ENCODE results near the gene ARHGEF7. TPM values are rescaled to one million over a fixed set of nuclear protein-coding genes. Genes with fewer than 3 reads are reported as not detected.
A peak's percentile ranks its signal among the peaks of the same experiment; 100 is the strongest.

The ARHGEF7 gene
- total and polyA plus RNA-seq, 4 donors: 16.2 to 132 (median 100) TPM

GRCh38 chr13:111319521-111319920, 204.4 kb downstream of the ARHGEF7 start:
- 93 to 95% methylated on average over 12 of the region's 12 CpGs for WGBS, 2 donors
- ATAC-seq (ENCODE audit: low FRiP score): no peak

GRCh38 chr13:111319998-111320911, 205.1 kb downstream of the ARHGEF7 start, which contains the start of gene TEX29:
Gene TEX29, plus strand, starts transcription at chr13:111320642. Its CDS starts 249 bp downstream, at chr13:111320891.
- H3K27me3 ChIP-seq (ENCODE audit: control insufficient read depth in 1 of 2, insufficient read depth in 2 of 2, low read length in 1 of 2): no peaks in the 10 kb centered on the region
- no peak for ATAC-seq (ENCODE audit: low FRiP score)

More at GRCh38 chr13:111319521-111319920, 204.4 kb downstream of the ARHGEF7 start:
- no peak for DNase-seq
- H3K4me3 ChIP-seq (ENCODE audit: low read length in 2 of 2): no peak overlapping the region
- H3K36me3 ChIP-seq (ENCODE audit: control insufficient read depth in 1 of 2, insufficient read depth in 2 of 2, low read length in 1 of 2): no peaks in the 10 kb centered on the region
- H3K27ac ChIP-seq (ENCODE audit: low read depth in 1 of 2, low read length in 2 of 2): no peak overlapping the region
- intact Hi-C loops (cut with DNase I): no loop called here
- H3K9me3 ChIP-seq (ENCODE audit: control insufficient read depth, low read length): no peaks in the 10 kb centered on the region
- no peaks in the 10 kb centered on the region for H3K4me1 ChIP-seq (ENCODE audit: control insufficient read depth in 1 of 2, insufficient read depth in 2 of 2, low read length in 2 of 2)
- no peaks in the 10 kb centered on the region for H3K27me3 ChIP-seq (ENCODE audit: control insufficient read depth in 1 of 2, insufficient read depth in 2 of 2, low read length in 1 of 2)

GRCh38 chr13:111322001-111322915, 207.1 kb downstream of the ARHGEF7 start:
- WGBS, 2 donors: 92 to 93% methylated on average over 19 of the region's 19 CpGs
- no peak overlapping the region for H3K4me3 ChIP-seq (ENCODE audit: low read length in 2 of 2)
- H3K9me3 ChIP-seq (ENCODE audit: control insufficient read depth, low read length): no peaks in the 10 kb centered on the region
- H3K36me3 ChIP-seq (ENCODE audit: control insufficient read depth in 1 of 2, insufficient read depth in 2 of 2, low read length in 1 of 2): no peaks in the 10 kb centered on the region
- intact Hi-C loops (cut with DNase I): no loop called here
- no peaks in the 10 kb centered on the region for H3K27me3 ChIP-seq (ENCODE audit: control insufficient read depth in 1 of 2, insufficient read depth in 2 of 2, low read length in 1 of 2)
- no peak overlapping the region for H3K27ac ChIP-seq (ENCODE audit: low read depth in 1 of 2, low read length in 2 of 2)
- DNase-seq: peak in 1 of 2 donors; percentile 46
- no peak for ATAC-seq (ENCODE audit: low FRiP score)
- H3K4me1 ChIP-seq (ENCODE audit: control insufficient read depth in 1 of 2, insufficient read depth in 2 of 2, low read length in 2 of 2): no peaks in the 10 kb centered on the region

More at GRCh38 chr13:111319998-111320911, 205.1 kb downstream of the ARHGEF7 start, which contains the start of gene TEX29:
- DNase-seq: peak in 1 of 2 donors; percentile 64
- H3K27ac ChIP-seq (ENCODE audit: low read depth in 1 of 2, low read length in 2 of 2): no peak within 1 kb of the TSS
- H3K9me3 ChIP-seq (ENCODE audit: control insufficient read depth, low read length): no peaks in the 10 kb centered on the region
- intact Hi-C loops (cut with DNase I): no loop called here
- WGBS, 2 donors: 78 to 80% methylated on average over 35 of the region's 35 CpGs
- H3K4me3 ChIP-seq (ENCODE audit: low read length in 2 of 2): no peak within 1 kb of the TSS
- no peaks in the 10 kb centered on the region for H3K36me3 ChIP-seq (ENCODE audit: control insufficient read depth in 1 of 2, insufficient read depth in 2 of 2, low read length in 1 of 2)
- H3K4me1 ChIP-seq (ENCODE audit: control insufficient read depth in 1 of 2, insufficient read depth in 2 of 2, low read length in 2 of 2): no peaks in the 10 kb centered on the region

- H3K27ac ChIP-seq (ENCODE audit: low read depth in 1 of 2, low read length in 2 of 2): no peak overlapping the region
- ATAC-seq (ENCODE audit: low FRiP score) (no peak), DNase-seq (peak; percentile 15 to 60)
- intact Hi-C loops (cut with DNase I): no loop called here
- no peaks in the 10 kb centered on the region for H3K4me1 ChIP-seq (ENCODE audit: control insufficient read depth in 1 of 2, insufficient read depth in 2 of 2, low read length in 2 of 2)
- H3K9me3 ChIP-seq (ENCODE audit: control insufficient read depth, low read length): no peaks in the 10 kb centered on the region
- WGBS, 2 donors: 78 to 86% methylated on average over 7 of the region's 7 CpGs
- no peak overlapping the region for H3K4me3 ChIP-seq (ENCODE audit: low read length in 2 of 2)
- H3K27me3 ChIP-seq (ENCODE audit: control insufficient read depth in 1 of 2, insufficient read depth in 2 of 2, low read length in 1 of 2): no peaks in the 10 kb centered on the region
- H3K36me3 ChIP-seq (ENCODE audit: control insufficient read depth in 1 of 2, insufficient read depth in 2 of 2, low read length in 1 of 2): no peaks in the 10 kb centered on the region
These were observed 207.8 kb downstream of the ARHGEF7 start for GRCh38 chr13:111322916-111323331.

GRCh38 chr13:111323549-111323948, 208.4 kb downstream of the ARHGEF7 start:
- DNase-seq (peak; percentile 20 to 38), ATAC-seq (ENCODE audit: low FRiP score) (no peak)
- H3K27me3 ChIP-seq (ENCODE audit: control insufficient read depth in 1 of 2, insufficient read depth in 2 of 2, low read length in 1 of 2): no peaks in the 10 kb centered on the region
- intact Hi-C loops (cut with DNase I): no loop called here
- no peaks in the 10 kb centered on the region for H3K9me3 ChIP-seq (ENCODE audit: control insufficient read depth, low read length)
- 80 to 82% methylated on average over 14 of the region's 14 CpGs for WGBS, 2 donors
- no peaks in the 10 kb centered on the region for H3K4me1 ChIP-seq (ENCODE audit: control insufficient read depth in 1 of 2, insufficient read depth in 2 of 2, low read length in 2 of 2)
- no peaks in the 10 kb centered on the region for H3K36me3 ChIP-seq (ENCODE audit: control insufficient read depth in 1 of 2, insufficient read depth in 2 of 2, low read length in 1 of 2)
- no peak overlapping the region for H3K27ac ChIP-seq (ENCODE audit: low read depth in 1 of 2, low read length in 2 of 2)
- no peak overlapping the region for H3K4me3 ChIP-seq (ENCODE audit: low read length in 2 of 2)

- intact Hi-C loops (cut with DNase I): no loop called here
- H3K4me1 ChIP-seq (ENCODE audit: control insufficient read depth in 1 of 2, insufficient read depth in 2 of 2, low read length in 2 of 2): no peaks in the 10 kb centered on the region
These were observed 209.0 kb downstream of the ARHGEF7 start for GRCh38 chr13:111323950-111324651.

GRCh38 chr13:111324736-111325135, 209.6 kb downstream of the ARHGEF7 start:
- WGBS, 2 donors: 84 to 88% methylated on average over 12 to 14 of the region's 14 CpGs
- no peaks in the 10 kb centered on the region for H3K9me3 ChIP-seq (ENCODE audit: control insufficient read depth, low read length)
- no peak overlapping the region for H3K4me3 ChIP-seq (ENCODE audit: low read length in 2 of 2)
- H3K4me1 ChIP-seq (ENCODE audit: control insufficient read depth in 1 of 2, insufficient read depth in 2 of 2, low read length in 2 of 2): no peaks in the 10 kb centered on the region
- H3K27me3 ChIP-seq (ENCODE audit: control insufficient read depth in 1 of 2, insufficient read depth in 2 of 2, low read length in 1 of 2): no peaks in the 10 kb centered on the region
- no peaks in the 10 kb centered on the region for H3K36me3 ChIP-seq (ENCODE audit: control insufficient read depth in 1 of 2, insufficient read depth in 2 of 2, low read length in 1 of 2)
- intact Hi-C loops (cut with DNase I): no loop called here
- DNase-seq: peak in 1 of 2 donors; percentile 60
- H3K27ac ChIP-seq (ENCODE audit: low read depth in 1 of 2, low read length in 2 of 2): no peak overlapping the region
- ATAC-seq (ENCODE audit: low FRiP score): no peak

More at GRCh38 chr13:111323950-111324651, 209.0 kb downstream of the ARHGEF7 start:
- no peaks in the 10 kb centered on the region for H3K27me3 ChIP-seq (ENCODE audit: control insufficient read depth in 1 of 2, insufficient read depth in 2 of 2, low read length in 1 of 2)
- no peaks in the 10 kb centered on the region for H3K36me3 ChIP-seq (ENCODE audit: control insufficient read depth in 1 of 2, insufficient read depth in 2 of 2, low read length in 1 of 2)
- H3K27ac ChIP-seq (ENCODE audit: low read depth in 1 of 2, low read length in 2 of 2): no peak overlapping the region
- WGBS, 2 donors: 79 to 81% methylated on average over 17 of the region's 17 CpGs
- ATAC-seq (ENCODE audit: low FRiP score) (no peak), DNase-seq (peak; percentile 2 to 64)
- no peak overlapping the region for H3K4me3 ChIP-seq (ENCODE audit: low read length in 2 of 2)
- no peaks in the 10 kb centered on the region for H3K9me3 ChIP-seq (ENCODE audit: control insufficient read depth, low read length)
